PC-3 (cell line): ENCODE measurements around the gene THAP2.
"Not testable (repeated sequence)": the region's sequence is repeated elsewhere in the genome, so short reads cannot be mapped to it uniquely, and the experiment has no call there.

Experiments used
- CTCF ChIP-seq: fragments of 300-600 bp; sonication (generic); conservative IDR thresholded peaks from 2 replicates; pipeline ENCODE4 v1.5.1; 2017; ENCODE audit warnings: antibody characterized with exemption, low read depth, mild to moderate bottlenecking, low read length
- EZH2 ChIP-seq: fragments of 300-600 bp; sonication (generic); IDR thresholded peaks from one replicate; pipeline ENCODE4 v1.6.1; 2017; ENCODE audit warnings: antibody characterized with exemption, mild to moderate bottlenecking, low read length; ENCODE audit not compliant: unreplicated experiment

GRCh38 chr12:71687172-71687571, 23.1 kb downstream of the THAP2 start:
- TF ChIP-seq CTCF, EZH2: not testable (repeated sequence)
